ENCODE results near the gene LPCAT2.

GRCh38 chr16:55469821-55470532, 38.9 kb upstream of the LPCAT2 start:
- TF ChIP-seq CTCF (IDR thresholded peaks at IDR 0.05), result no peak
- no peak for TF ChIP-seq POLR2A (IDR thresholded peaks at IDR 0.05)

All from Peyer's patch (tissue), 4 donors.